AG09309 (cell line): Measurements from ENCODE around the gene TCF15.
"Not testable (repeated sequence)": the region's sequence is repeated elsewhere in the genome, so short reads cannot be mapped to it uniquely, and the experiment has no call there.

Source experiments
- DNase-seq: peaks from one replicate; pipeline ENCODE4 v3.0.0-alpha.2; 2010; ENCODE audit warnings: low read depth
- H3K4me3 ChIP-seq: 2 replicates; pipeline ENCODE4 v1.5.1; 2011; ENCODE audit warnings: mild to moderate bottlenecking, low read depth, low read length, moderate library complexity; ENCODE audit not compliant: control insufficient read depth
- CTCF ChIP-seq: IDR thresholded peaks from 2 replicates; pipeline ENCODE4 v1.5.1; 2011; ENCODE audit warnings: mild to moderate bottlenecking, low read depth, low read length, inconsistent platforms; ENCODE audit not compliant: insufficient read depth, control insufficient read depth; ENCODE audit errors: missing control alignments

Gene TCF15

GRCh38 chr20:646868-647233, 36.7 kb upstream of the TCF15 start:
- no peak for DNase-seq
- TF ChIP-seq CTCF = no peak
- no peak overlapping the region for H3K4me3 ChIP-seq

- DNase-seq = no peak
- no peak for TF ChIP-seq CTCF
- H3K4me3 ChIP-seq = no peak overlapping the region
Measured at GRCh38 chr20:646107-646867, 36.2 kb upstream of the TCF15 start.

- peak; percentile 96 for TF ChIP-seq CTCF
- no peak overlapping the region for H3K4me3 ChIP-seq
- no peak for DNase-seq
Measured at GRCh38 chr20:645318-646106, 35.4 kb upstream of the TCF15 start.

GRCh38 chr20:644692-645317, 34.7 kb upstream of the TCF15 start:
- no peak for DNase-seq
- H3K4me3 ChIP-seq = no peak overlapping the region
- TF ChIP-seq CTCF = no peak

GRCh38 chr20:642398-643174, 32.5 kb upstream of the TCF15 start:
- no peak for DNase-seq
- H3K4me3 ChIP-seq = no peak overlapping the region; the same call in 1 of the 2 replicates
- TF ChIP-seq CTCF = no peak

- not testable (repeated sequence) for H3K4me3 ChIP-seq
Measured at GRCh38 chr20:642013-642397, 31.9 kb upstream of the TCF15 start.

More at GRCh38 chr20:642013-642397, 31.9 kb upstream of the TCF15 start:
- not testable (repeated sequence) for DNase-seq
